HG03060 (cell line): ENCODE measurements around the gene KRTAP10-9.
"Not testable (repeated sequence)": the region's sequence is repeated elsewhere in the genome, so short reads cannot be mapped to it uniquely, and the experiment has no call there.

Experiments
- ATAC-seq: cut with Tn5 transposase; IDR thresholded peaks from one replicate; pipeline ENCODE4 v1.9.1; 2021; ENCODE audit warnings: low read depth, moderate number of reproducible peaks; ENCODE audit not compliant: unreplicated experiment

The KRTAP10-9 gene

DNA sequence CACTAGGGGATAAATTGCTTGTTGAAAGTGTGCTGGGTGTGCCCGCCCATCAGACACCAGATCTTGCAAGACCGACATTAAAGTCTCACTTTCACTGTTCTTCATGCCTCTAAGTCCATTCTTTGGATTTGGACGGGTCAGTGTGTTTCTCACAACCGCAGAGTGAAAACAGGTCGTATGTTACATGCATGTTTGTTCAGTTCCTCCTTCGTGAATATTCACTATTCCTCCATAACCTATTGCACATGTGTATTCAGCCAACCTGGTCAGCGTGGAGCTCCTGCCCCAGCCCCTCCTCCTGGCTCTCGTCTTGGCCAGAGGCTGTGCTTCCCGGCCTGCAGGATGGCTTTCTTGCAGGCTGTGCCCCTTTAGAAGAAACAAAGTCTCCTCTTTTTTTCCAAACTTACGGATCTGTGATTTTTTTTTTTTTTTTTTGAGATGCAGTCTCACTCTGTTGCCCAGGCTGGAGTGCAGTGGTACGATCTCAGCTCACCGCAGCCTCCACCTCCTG, 32.4 kb upstream of the KRTAP10-9 start:
- ATAC-seq, result no peak

DNA sequence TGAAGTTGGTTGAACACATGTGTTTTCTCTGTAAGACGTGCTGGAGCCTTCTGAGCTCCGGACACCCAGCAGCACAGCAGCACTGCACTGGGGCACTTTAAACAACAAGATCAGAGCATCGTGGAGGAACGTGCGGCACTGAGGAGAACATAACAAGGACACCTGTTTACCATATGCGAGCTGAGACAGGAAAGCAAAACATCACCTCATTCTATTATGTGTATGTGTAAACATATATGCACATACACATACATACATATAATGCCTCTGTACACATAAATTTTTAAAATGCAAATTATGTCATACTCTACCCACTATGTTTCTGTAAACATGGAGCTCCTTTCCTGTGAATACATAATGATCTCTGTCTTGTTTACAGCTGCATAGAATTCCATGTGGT, 31.4 kb upstream of the KRTAP10-9 start:
- no peak for ATAC-seq

DNA sequence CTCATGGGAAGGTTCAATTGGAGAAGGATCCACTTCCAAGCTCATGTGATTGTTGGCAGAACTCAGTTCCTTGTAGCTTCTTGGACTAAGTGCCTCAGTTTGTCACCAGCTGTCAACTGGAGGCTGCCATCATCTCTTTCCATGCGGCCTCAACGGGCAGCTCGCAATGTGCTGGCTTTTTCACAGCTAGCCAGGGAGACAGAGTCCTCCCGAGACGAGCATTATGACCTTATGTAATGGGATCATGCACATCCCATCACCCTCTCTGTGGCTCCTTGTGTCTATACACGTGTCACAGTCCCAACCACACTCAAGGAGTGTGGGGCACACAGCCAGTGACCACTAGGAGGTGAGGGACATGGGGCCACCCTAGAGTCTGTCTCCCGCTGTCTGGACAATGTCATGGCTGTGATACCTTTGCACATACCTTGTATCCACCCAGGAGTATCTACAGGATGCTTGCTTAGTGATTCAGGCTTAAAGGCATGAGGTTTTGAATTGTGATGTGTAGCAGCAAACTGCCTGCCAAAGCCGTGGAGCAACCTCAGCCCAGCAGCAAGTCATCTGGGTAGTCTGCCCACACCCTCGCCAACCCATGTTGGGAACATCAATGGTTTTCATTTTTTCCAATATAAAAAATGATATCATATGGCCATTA, 30.7 kb upstream of the KRTAP10-9 start:
- no peak for ATAC-seq

- no peak for ATAC-seq
Measured at GRCh38 chr21:44598061-44598460, 28.8 kb upstream of the KRTAP10-9 start.

DNA sequence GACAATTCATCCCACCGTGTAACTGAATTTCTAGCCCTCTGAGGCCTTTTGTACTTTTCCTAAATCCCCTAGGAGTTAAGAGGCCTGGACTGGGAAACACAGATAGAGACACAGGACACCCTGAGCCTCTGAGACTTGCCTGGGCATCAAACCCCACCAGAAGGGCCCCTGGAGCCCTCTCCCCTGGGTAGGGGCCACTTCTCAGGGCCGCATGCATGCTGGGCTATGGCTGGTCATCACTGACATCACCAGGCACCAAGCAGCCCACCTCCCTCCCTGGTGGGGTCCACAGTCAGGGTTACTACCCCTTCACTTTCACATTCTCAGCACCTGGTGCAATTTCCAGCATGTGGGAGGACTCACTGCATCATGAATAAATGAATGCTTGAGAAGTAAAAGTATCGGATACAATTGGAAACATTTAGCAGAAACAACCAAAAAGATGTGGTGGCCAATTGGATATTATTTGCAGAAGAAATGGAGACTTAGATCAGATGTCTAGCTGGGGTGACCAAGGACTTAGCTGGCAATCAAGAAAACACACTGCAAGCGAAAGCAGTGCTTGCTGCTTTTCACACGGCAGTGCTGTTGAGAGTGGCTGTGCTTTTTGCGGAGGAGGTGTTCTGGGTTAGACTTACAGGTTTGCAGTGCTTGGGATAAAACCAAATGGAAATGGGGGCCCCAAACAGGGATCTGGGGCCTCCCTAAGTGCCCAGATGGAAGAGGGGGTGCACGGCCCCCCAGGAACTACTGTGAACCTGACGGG, 27.4 kb upstream of the KRTAP10-9 start:
- ATAC-seq, result no peak

DNA sequence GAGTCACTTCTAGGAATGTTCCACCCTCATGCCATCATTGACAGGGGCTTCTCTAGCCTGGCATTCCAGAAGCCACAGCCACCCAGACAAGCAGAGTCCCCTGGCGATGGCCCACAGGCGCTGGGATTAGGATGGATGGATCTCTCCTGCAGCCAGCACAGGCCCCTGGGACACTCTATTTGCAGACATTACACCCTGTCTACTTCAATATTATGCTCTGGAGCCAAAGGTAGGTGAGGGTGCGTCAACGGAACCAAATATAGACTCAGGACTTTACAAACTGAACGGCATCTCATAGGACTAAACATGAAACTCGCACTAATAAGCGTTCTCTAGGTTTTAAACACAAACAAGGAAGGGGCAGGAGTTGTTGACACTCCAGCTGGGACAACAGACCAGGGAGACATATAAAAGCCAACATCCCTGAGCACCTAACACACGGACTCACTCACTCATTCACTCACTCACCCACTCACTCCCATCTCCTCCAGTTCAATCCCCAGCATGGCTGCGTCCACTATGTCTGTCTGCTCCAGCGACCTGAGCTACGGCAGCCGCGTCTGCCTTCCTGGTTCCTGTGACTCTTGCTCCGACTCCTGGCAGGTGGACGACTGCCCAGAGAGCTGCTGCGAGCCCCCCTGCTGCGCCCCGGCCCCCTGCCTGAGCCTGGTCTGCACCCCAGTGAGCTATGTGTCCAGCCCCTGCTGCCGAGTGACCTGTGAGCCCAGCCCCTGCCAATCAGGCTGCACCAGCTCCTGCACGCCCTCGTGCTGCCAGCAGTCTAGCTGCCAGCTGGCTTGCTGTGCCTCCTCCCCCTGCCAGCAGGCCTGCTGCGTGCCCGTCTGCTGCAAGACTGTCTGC, 26.5 kb upstream of the KRTAP10-9 start, which contains the start of gene KRTAP10-7:
Gene KRTAP10-7, plus strand, starts transcription at position 480 of the 861 bp plus-strand sequence. Its CDS starts 25 bp downstream, at position 505.
- ATAC-seq, result not testable (repeated sequence)

GRCh38 chr21:44601091-44601490, 25.8 kb upstream of the KRTAP10-9 start:
- not testable (repeated sequence) for ATAC-seq

DNA sequence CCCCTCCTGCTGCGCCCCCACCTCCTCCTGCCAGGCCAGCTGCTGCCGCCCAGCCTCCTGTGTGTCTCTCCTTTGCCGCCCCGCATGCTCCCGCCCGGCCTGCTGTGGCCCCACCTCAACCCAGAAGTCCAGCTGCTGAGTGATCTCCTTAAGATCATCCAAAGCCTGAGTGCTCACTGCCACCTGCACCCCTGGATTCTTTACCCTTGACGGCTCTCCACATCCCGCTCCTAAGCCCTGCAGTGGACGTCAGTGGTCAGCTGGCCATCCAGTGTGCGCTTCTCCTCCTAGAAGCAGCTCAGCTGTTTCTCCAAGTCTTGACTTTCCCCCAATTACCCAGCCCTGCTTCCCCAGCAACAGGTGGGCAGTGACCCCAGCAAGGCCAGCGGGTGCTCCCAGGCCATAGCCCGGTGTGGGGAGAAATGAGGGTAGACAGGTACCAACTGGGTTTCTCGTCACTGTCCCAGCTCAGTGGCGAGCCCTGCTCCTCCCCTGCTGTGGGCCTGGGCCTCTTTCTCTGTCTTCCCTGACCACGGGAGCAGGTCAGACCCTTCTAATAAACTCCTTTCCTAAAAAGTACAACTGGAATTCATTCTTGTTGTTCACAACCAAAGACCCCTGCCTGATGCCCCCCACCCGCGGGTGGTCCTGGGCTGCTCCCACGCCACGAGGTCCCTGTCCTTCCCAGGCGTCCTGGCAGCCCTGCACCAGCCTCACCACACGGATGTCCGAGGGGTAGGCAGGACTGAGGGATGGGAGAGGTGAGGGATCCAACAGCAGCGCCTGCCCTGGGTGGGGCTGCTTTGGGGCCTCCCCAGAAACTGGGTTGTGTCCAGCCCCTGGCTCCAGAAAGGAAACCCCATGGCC, 25.1 kb upstream of the KRTAP10-9 start:
- ATAC-seq, result no peak

GRCh38 chr21:44602463-44602850, 24.4 kb upstream of the KRTAP10-9 start:
- no peak for ATAC-seq

DNA sequence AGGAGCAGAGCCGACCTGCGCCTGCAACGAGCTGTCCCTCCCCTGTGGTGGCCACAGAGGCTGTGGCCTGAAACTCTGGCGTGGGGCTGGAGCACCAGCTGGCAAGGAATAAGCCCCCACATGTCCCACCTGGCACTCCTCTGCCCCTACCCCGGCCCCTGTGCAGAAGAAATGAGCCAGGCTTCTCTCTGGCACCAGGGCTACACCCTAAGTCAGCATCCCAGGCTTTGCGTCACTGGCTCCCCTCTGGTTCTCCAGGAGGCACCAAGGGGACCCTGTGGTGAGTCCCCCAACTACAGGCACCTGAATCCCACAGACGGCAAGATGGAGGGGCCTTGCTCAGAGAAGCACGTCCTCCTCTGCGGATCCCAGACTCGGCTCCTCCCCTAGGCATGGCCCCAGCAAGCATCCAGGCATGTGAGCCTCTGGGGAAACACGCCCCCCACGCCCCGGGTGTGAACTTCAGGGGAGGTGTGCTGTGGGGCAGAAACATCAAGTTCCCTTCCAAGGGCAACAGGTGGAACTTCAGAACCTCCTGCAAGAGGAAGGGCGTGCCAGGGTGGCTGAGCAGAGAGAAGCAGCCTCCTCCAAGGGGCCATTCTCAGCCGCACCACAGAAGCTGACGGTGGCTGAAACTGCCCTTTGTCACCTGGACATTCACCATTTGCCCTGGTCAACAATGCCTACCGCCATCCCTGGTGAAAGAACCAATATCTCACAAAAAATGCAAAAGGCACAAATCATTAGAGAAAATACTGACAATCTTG, 23.6 kb upstream of the KRTAP10-9 start:
- no peak for ATAC-seq

- no peak for ATAC-seq
Measured at GRCh38 chr21:44603911-44604310, 23.0 kb upstream of the KRTAP10-9 start.

DNA sequence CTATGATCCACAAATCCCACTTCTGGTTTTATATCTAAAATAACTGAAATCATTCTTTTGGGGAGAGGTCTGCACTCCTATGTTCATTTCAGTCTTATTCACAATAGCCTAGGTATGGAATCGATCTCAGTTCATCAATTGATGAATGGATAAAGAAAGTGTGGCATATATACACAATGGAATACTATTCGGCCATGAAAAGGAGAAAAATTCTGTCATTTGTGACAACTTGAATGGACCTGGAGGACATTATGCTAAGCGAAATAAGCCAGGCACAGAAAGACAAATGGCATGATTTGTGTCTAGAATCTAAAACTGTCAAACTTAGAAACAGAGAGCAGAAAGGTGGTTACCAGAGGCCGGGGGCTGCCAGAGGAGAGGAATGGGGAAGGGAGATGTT, 20.4 kb upstream of the KRTAP10-9 start:
- ATAC-seq, result no peak

- no peak for ATAC-seq
Measured at GRCh38 chr21:44609193-44609592, 17.7 kb upstream of the KRTAP10-9 start.

- not testable (repeated sequence) for ATAC-seq
Measured at GRCh38 chr21:44610157-44610843, 16.6 kb upstream of the KRTAP10-9 start.

DNA sequence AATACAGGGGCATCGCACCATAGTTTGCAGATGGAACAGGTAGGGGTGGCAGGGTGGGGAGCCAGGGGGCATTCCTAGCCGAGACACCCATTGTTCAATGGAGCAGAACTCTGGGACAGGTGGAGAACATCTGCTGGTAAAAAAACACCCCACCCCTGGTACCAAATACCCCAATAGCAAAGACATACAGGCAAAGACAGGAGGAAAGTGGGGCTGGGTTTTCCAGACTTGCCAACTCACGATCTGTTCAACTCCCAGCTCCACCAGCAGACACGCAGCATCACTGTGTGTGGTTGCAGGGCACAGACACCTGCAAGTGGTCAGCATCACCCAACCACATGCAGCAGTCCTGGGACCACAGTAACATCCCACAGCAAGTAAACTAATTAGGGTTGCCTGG, 15.3 kb upstream of the KRTAP10-9 start:
- ATAC-seq, result no peak

DNA sequence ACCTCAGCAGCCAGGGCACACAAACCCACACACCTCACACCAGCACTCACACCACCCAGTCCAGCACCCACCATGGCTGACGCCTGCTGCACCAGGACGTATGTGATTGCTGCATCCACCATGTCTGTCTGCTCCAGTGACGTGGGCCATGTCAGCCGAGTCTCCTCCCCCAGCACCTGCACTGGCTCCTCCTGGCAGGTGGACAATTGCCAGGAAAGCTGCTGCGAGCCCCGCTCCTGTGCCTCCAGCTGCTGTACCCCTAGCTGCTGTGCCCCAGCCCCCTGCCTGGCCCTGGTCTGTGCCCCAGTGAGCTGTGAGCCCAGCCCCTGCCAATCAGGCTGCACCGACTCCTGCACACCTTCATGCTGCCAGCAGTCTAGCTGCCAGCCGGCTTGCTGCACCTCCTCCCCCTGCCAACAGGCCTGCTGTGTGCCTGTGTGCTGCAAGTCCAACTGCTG, 14.8 kb upstream of the KRTAP10-9 start, which contains the start of gene KRTAP10-8:
Gene KRTAP10-8, plus strand, starts transcription at position 51 of the 458 bp plus-strand sequence. Its CDS starts 22 bp downstream, at position 73.
- no peak for ATAC-seq

GRCh38 chr21:44612669-44613229, 14.1 kb upstream of the KRTAP10-9 start:
- ATAC-seq, result no peak
